ENCODE measurements around the gene TH. TPM values are rescaled to one million over a fixed set of nuclear protein-coding genes. Genes with fewer than 3 reads are reported as not detected.

Gene TH
- total and polyA plus RNA-seq, 2 of the 8 experiments (the other 6 are each of a cell fraction or from before 2014, with no cell fraction given): 0.09 TPM; not detected in 1

DNA sequence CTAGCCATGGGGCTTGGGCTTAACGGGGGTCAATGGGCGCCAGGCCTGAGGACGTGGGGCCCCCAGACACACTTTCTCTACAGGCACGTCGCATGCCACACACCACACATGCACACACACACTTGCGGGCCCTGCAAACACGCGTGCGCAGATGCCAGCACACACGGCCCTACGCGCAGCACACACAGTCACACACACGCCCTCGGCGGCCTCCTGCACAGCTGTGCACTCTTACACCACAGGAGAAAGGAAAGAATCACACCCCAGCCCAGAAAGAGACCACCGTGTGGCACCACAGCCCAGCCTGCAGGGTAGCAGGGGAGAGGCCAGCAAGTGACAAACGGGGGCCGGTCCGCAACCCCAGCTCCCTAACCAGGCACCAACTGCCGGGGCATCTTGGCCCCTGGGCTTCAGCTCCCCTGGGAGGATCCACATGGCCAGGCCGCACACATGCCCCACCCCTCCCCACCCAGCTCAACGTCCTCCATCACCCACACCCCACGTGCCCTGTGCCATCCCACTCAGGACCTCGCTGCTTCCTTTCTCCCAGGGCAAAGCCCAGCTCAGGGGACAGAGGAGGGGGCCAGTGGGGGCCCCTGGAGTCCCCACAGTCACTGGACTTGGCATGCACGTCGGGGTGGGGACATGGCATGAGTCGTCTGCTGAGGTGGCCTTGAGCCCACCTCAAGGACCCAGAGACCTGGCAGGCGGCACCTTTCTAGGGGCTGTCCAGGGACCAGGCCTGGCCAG lies 26.3 kb upstream of the TH start:
- Histone ChIP-seq H3K18ac (ENCODE audit: extremely low read depth, low read length) (no peak overlapping the region), H3K4me3 (ENCODE audit: extremely low read depth in 1 of 4, insufficient read depth in 2 of 4, low read depth in 3 of 4, low read length in 4 of 4) (no peak overlapping the region), H4K5ac (ENCODE audit: insufficient read length, low read depth, low read length) (no peak overlapping the region), H3K56ac (replicated peaks; ENCODE audit: insufficient read length, low read depth, low read length) (no peak overlapping the region), H3K79me1 (ENCODE audit: low read depth, low read length) (no peaks in the 10 kb centered on the region), H3K27ac (ENCODE audit: low read depth, low read length) (no peak overlapping the region), H3K36me3 (ENCODE audit: control insufficient read depth in 2 of 4, insufficient read depth in 4 of 4, low read length in 3 of 4) (no peaks in the 10 kb centered on the region), H4K91ac (replicated peaks; ENCODE audit: insufficient read length, low read length) (peak overlapping the region; percentile 65), H3K4me2 (ENCODE audit: insufficient read depth in 1 of 2, low read depth in 2 of 2, low read length in 2 of 2) (no peak overlapping the region), H2AK5ac (ENCODE audit: low read depth, low read length) (no peak overlapping the region), H3K9me3 (ENCODE audit: insufficient read depth in 2 of 2, low read depth in 1 of 2, low read length in 1 of 2) (no peaks in the 10 kb centered on the region), H3K9ac (replicated peaks in 1 of 4; ENCODE audit: extremely low read depth in 1 of 4, low read depth in 3 of 4, low read length in 3 of 4) (no peak overlapping the region), H3K23me2 (ENCODE audit: low read depth, low read length) (peaks cover 3% of the 10 kb centered on the region; the same call in 1 of the 2 replicates), H2BK20ac (ENCODE audit: low read length) (no peak overlapping the region), H4K8ac (ENCODE audit: extremely low read depth, insufficient read depth, low read length) (no peak overlapping the region), H3K4ac (replicated peaks; ENCODE audit: insufficient read length, low read depth, low read length) (peak overlapping the region; percentile 69), H2BK5ac (ENCODE audit: low read depth, low read length) (no peak overlapping the region), H2AFZ (ENCODE audit: low read length) (no peak overlapping the region), H3K14ac (ENCODE audit: insufficient read length) (no peak overlapping the region), H3K79me2 (ENCODE audit: control insufficient read depth in 1 of 2, insufficient read depth in 2 of 2, low read length in 2 of 2) (no peaks in the 10 kb centered on the region), H2BK120ac (replicated peaks; ENCODE audit: low read depth, low read length) (no peak overlapping the region), H3K4me1 (replicated peaks in 1 of 4; ENCODE audit: control insufficient read depth in 3 of 4, insufficient read depth in 4 of 4, low read length in 3 of 4) (no peaks in the 10 kb centered on the region; a peak in 1 of 7 replicates), H3K27me3 (replicated peaks in 1 of 4; ENCODE audit: control insufficient read depth in 3 of 4, extremely low read depth in 1 of 4, insufficient read depth in 3 of 4, low read length in 3 of 4) (no peaks in the 10 kb centered on the region; a peak in 1 of 7 replicates), H4K20me1 (replicated peaks in 1 of 2; ENCODE audit: control insufficient read depth in 1 of 2, insufficient read depth in 2 of 2, low read length in 2 of 2) (peaks cover 0 to 1% of the 10 kb centered on the region in 2 experiments), H3K23ac (ENCODE audit: insufficient read length) (no peak overlapping the region), H2BK15ac (ENCODE audit: low read length) (no peak overlapping the region), H2BK12ac (ENCODE audit: low read depth, low read length) (no peak overlapping the region)
- TF ChIP-seq RAD21 (IDR thresholded peaks at IDR 0.05 in 1 of 2, conservative IDR thresholded peaks at IDR 0.05 in 1 of 2; ENCODE audit: low read depth in 2 of 2, low read length in 2 of 2) (peak in 1 of 2 experiments; percentile 8; a peak in 2 of 4 replicates), CHD2 (IDR thresholded peaks at IDR 0.05; ENCODE audit: low read length) (no peak), GABPA (IDR thresholded peaks at IDR 0.05; ENCODE audit: borderline replicate concordance, insufficient read depth, low read length) (no peak), SP4 (IDR thresholded peaks at IDR 0.05; ENCODE audit: low read length) (no peak), JUN (IDR thresholded peaks at IDR 0.05; ENCODE audit: low read depth, low read length) (no peak)
- 93% methylated on average over 27 of the region's 28 CpGs; no CpG with 5 or more reads in 1 of the 2 experiments for WGBS, 2 experiments (ENCODE audit: extremely low coverage in 1 of 2, insufficient coverage in 1 of 2, insufficient read length in 1 of 2, insufficient replicate concordance in 2 of 2, low coverage in 1 of 2, low lambda C conversion rate in 2 of 2, missing lambda C conversion rate in 1 of 2)
- ChIA-PET CTCF (ENCODE audit: partially characterized antibody) (interaction anchor here (0.6 to 8.6 kb wide), 26 partner anchors 10 to 1015 kb away, joined by 3 to 248 read pairs (median 4); partner anchors contain the start of genes C11orf21 and TSPAN32), POLR2A (ENCODE audit: partially characterized antibody) (no interaction called here)
- DNase-seq (ENCODE audit: low read depth in 1 of 2, low spot score in 2 of 2) (no peak), FAIRE-seq (no peak)
